MM.1S (cell line): ENCODE data around the gene RNASE9.

Experiments used
- DNase-seq: peaks from one replicate; pipeline ENCODE4 v3.0.0-alpha.2; 2015
- H2AFZ ChIP-seq: fragments of 300-600 bp; sonication (generic); 2 replicates; pipeline ENCODE4 v1.6.0; 2016; ENCODE audit warnings: antibody characterized with exemption, low read length
- H3F3A ChIP-seq: fragments of 300-600 bp; sonication (generic); 2 replicates; pipeline ENCODE4 v1.6.1; 2016; ENCODE audit warnings: mild to moderate bottlenecking, antibody characterized with exemption, low read length, moderate library complexity, mixed read lengths; ENCODE audit not compliant: insufficient read depth
- H3K27ac ChIP-seq: fragments of 300-600 bp; sonication (generic); 2 replicates; pipeline ENCODE4 v1.5.1; 2016; ENCODE audit warnings: mild to moderate bottlenecking, low read length
- H3K27me3 ChIP-seq: fragments of 300-600 bp; sonication (generic); replicated peaks from 2 replicates; pipeline ENCODE4 v1.6.0; 2016; ENCODE audit warnings: low read length; ENCODE audit not compliant: insufficient read depth
- H3K36me3 ChIP-seq: fragments of 300-600 bp; sonication (generic); replicated peaks from 2 replicates; pipeline ENCODE4 v1.6.1; 2016; ENCODE audit warnings: mild to moderate bottlenecking, low read length, mixed read lengths; ENCODE audit not compliant: insufficient read depth
- H3K4me1 ChIP-seq: fragments of 300-600 bp; sonication (generic); 2 replicates; pipeline ENCODE4 v1.6.1; 2016; ENCODE audit warnings: low read length, mixed read lengths
- H3K4me2 ChIP-seq: fragments of 300-600 bp; sonication (generic); 2 replicates; pipeline ENCODE4 v1.6.0; 2016; ENCODE audit warnings: low read depth, low read length
- H3K4me3 ChIP-seq: fragments of 300-600 bp; sonication (generic); 2 replicates; pipeline ENCODE4 v1.5.1; 2016; ENCODE audit warnings: low read length, mixed read lengths
- H3K79me2 ChIP-seq: fragments of 300-600 bp; sonication (generic); 2 replicates; pipeline ENCODE4 v1.6.1; 2016; ENCODE audit warnings: mixed run types, low read length, mixed read lengths
- H3K9ac ChIP-seq: fragments of 300-600 bp; sonication (generic); 2 replicates; pipeline ENCODE4 v1.6.1; 2016; ENCODE audit warnings: low read length, mixed read lengths
- H3K9me2 ChIP-seq: fragments of 300-600 bp; sonication (generic); replicated peaks from 2 replicates; pipeline ENCODE4 v1.6.1; 2016; ENCODE audit warnings: mild to moderate bottlenecking, low read length, mixed read lengths; ENCODE audit not compliant: insufficient read depth
- H3K9me3 ChIP-seq: fragments of 300-600 bp; sonication (generic); replicated peaks from 2 replicates; pipeline ENCODE4 v1.6.1; 2016; ENCODE audit warnings: mild to moderate bottlenecking, low read length, mixed read lengths; ENCODE audit not compliant: insufficient read depth
- H4K20me1 ChIP-seq: fragments of 300-600 bp; sonication (generic); 2 replicates; pipeline ENCODE4 v1.6.1; 2016; ENCODE audit warnings: mild to moderate bottlenecking, low read length, moderate library complexity, mixed read lengths; ENCODE audit not compliant: insufficient read depth
- CTCF ChIP-seq: fragments of 300-600 bp; sonication (generic); IDR thresholded peaks from 2 replicates; pipeline ENCODE4 v1.5.1; 2016; ENCODE audit warnings: antibody characterized with exemption, low read length, mixed read lengths
- EZH2 ChIP-seq: fragments of 300-600 bp; sonication (generic); optimal IDR thresholded peaks from 2 replicates; pipeline ENCODE3; 2017; ENCODE audit warnings: low read depth, mild to moderate bottlenecking, antibody characterized with exemption, low read length, mixed read lengths
- EZH2phosphoT487 ChIP-seq: fragments of 300-600 bp; sonication (generic); IDR thresholded peaks from 2 replicates; pipeline ENCODE4 v1.6.1; 2018; ENCODE audit warnings: antibody characterized with exemption, low read length

Gene RNASE9

GRCh38 chr14:20608383-20609110, 47.7 kb upstream of the RNASE9 start:
- TF ChIP-seq EZH2phosphoT487 = no peak
- TF ChIP-seq EZH2 = no peak
- no peak for TF ChIP-seq CTCF
- Histone ChIP-seq H2AFZ (no peak overlapping the region), H3K9ac (no peak overlapping the region), H3K79me2 (no peaks in the 10 kb centered on the region), H3F3A (peaks cover 17% of the 10 kb centered on the region), H3K27me3 (no peaks in the 10 kb centered on the region), H3K27ac (no peak overlapping the region), H3K4me2 (no peak overlapping the region), H4K20me1 (no peaks in the 10 kb centered on the region), H3K36me3 (no peaks in the 10 kb centered on the region), H3K9me3 (no peaks in the 10 kb centered on the region), H3K9me2 (no peaks in the 10 kb centered on the region), H3K4me1 (no peaks in the 10 kb centered on the region), H3K4me3 (no peak overlapping the region)
- DNase-seq = no peak

DNA sequence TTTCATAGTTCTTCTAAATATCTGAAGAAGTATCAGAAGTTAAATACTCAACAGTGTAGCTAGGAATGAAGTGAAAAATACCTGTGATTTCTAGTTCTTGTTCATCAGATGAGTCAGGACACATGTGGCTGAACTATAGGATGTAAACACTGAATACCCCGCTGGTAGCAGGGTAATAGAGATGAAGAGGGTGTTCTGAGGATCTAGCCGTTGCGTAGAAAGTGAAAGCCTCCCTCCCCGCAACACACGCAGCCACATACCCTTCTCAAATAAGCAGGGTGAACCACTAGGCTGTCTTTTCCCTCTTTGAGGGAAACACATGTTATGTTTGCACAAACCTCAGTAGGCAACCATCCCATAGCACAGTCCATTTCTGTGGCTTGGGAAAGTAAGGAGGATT, 46.8 kb upstream of the RNASE9 start:
- no peak overlapping the region for H2AFZ ChIP-seq
- no peaks in the 10 kb centered on the region for H3K9me2 ChIP-seq
- no peaks in the 10 kb centered on the region for H4K20me1 ChIP-seq
- no peak for TF ChIP-seq CTCF
- H3K4me2 ChIP-seq = no peak overlapping the region
- peaks cover 11% of the 10 kb centered on the region; the same call in 1 of the 2 replicates for H3F3A ChIP-seq
- H3K27me3 ChIP-seq = no peaks in the 10 kb centered on the region
- DNase-seq = no peak
- no peaks in the 10 kb centered on the region for H3K4me1 ChIP-seq
- no peaks in the 10 kb centered on the region for H3K36me3 ChIP-seq
- H3K9ac ChIP-seq = no peak overlapping the region
- no peaks in the 10 kb centered on the region for H3K79me2 ChIP-seq
- H3K27ac ChIP-seq = no peak overlapping the region
- no peak overlapping the region for H3K4me3 ChIP-seq
- H3K9me3 ChIP-seq = no peaks in the 10 kb centered on the region

DNA sequence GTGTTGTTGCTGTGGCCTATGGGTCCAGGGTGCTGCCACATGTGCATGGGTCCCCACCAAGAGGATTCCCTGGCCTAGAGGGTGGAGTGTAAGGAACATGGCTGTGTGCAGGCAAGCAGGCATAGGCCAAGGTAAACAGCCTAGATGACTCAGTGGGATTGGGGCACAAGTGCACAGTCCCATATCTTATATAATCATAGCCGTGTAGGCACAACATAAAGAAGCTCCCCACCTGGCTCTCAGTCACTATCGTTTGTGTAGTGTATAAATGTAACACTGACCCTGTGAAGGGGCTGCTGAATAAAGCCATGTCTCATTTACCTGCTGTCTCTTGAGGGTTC, 46.0 kb upstream of the RNASE9 start:
- no peaks in the 10 kb centered on the region for H3K79me2 ChIP-seq
- no peak overlapping the region for H3K9ac ChIP-seq
- no peaks in the 10 kb centered on the region for H3K36me3 ChIP-seq
- no peaks in the 10 kb centered on the region for H3K9me2 ChIP-seq
- peaks cover 5% of the 10 kb centered on the region; the same call in 1 of the 2 replicates for H3F3A ChIP-seq
- H3K4me3 ChIP-seq = no peak overlapping the region
- H3K4me2 ChIP-seq = no peak overlapping the region
- no peaks in the 10 kb centered on the region for H3K27me3 ChIP-seq
- no peak for TF ChIP-seq EZH2phosphoT487
- no peak for TF ChIP-seq CTCF
- no peak for TF ChIP-seq EZH2
- no peaks in the 10 kb centered on the region for H3K4me1 ChIP-seq
- H3K27ac ChIP-seq = no peak overlapping the region
- H2AFZ ChIP-seq = no peak overlapping the region
- no peak for DNase-seq
- H3K9me3 ChIP-seq = no peaks in the 10 kb centered on the region
- H4K20me1 ChIP-seq = no peaks in the 10 kb centered on the region
